GM19397 (cell line): ENCODE measurements around the gene CRMP1.

ENCODE experiments used
- ATAC-seq: cut with Tn5 transposase; IDR thresholded peaks from one replicate; pipeline ENCODE4 v1.9.1; 2021; ENCODE audit warnings: mild to moderate bottlenecking, moderate library complexity; ENCODE audit not compliant: unreplicated experiment

CRMP1 gene

DNA sequence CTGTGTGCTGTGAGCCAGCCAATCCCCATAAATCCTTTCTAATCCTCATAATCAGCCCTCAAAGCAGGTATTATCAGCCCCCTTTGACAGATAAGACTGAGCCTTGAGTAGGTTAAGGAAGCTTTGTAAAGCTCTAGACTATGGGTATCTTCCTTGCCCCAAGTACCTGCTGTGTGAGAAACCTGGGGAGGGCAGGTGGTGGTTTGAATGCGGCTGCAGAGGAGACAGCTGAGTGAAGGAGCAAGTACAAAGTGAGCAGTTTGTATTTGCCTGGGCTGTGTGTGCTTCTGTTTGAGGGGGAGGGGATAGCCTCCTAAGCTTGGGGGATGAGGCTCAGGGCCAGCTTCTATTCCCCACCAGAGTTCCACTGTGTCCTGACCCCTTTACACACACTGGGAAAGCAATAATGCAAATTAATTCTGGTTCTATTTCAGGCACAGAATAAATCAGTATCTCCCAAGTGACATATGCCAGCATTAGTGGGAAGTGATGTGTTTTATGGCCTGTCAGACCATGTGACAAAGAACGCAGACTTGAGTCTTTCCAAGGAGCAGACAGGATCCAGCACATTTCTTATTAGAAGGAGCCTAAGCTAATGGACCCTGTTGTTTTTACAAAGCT is 118.4 kb downstream of the CRMP1 start:
- ATAC-seq: no peak

DNA sequence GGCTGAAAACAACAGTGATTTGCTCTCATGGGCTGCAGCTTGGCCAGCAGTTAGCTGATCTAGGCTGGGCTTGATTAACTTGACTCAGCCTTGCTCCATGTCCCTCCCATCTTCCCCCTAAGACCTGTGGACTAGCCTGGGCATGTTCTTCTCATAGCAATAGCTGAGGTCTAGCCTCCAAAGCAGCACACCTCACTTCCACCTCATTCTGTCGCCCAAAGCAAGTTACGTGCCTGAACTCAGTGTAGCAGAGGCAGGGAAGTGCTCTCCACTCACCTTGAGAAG is 119.7 kb downstream of the CRMP1 start:
- ATAC-seq: no peak

DNA sequence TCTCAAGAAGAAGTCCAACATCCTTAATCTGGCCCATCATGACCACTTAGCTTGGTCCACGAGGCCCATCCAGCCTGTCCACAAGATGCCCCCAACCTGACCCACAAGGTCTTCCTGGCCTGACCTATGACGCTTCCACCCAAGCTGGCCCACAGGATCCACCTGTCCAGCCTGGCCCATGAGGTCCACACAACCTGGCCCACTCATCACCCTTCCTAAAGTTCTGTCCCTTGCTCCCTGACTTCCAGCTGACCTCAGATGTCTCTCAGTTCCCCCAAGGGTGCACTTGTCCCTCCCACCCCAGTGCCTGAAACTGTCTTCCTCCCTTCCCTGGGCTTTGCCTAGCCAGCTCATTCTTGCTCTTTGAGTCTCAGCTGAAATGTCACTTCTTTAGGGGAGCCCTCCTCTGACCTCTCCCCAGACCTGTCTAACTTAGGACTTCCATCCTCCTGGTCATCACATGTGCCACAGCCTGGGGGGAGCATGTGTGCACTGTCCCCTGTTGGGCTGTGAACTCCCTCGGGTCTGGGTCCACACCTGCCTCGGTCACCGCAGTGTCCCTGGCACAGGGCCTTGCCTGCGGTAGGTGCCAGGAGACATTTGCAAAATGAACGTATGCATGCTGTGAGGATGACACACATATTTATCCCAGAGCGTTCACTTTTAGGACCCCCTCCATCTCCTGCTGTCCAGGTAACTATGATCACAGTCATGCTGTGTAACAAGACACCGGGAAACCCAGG is 120.2 kb downstream of the CRMP1 start:
- ATAC-seq: no peak
